Endothelial cell of umbilical vein (primary cell): ENCODE measurements around the gene MGAT5. TPM values are rescaled to one million over a fixed set of nuclear protein-coding genes. Genes with fewer than 3 reads are reported as not detected.

ENCODE experiments used
- BruUV-seq: library from RNA; stranded (reverse); fragments of 400-500 nt; replicated peaks from 2 replicates; lab custom pipeline; 2021; lab: Mats Ljungman, UMichigan
- CTCF ChIA-PET: fragments of 300-600, 350-600 bp; sonication (Branson Sonifier 250); formaldehyde crosslinking; loops from one replicate; lab custom pipeline; 2021; ENCODE audit warnings: antibody characterized with exemption, inconsistent platforms; lab: Charles Lee
- POLR2A ChIA-PET: fragments of 300-600, 350-600 bp; sonication (Branson Sonifier 250); formaldehyde crosslinking; loops from one replicate; lab custom pipeline; 2021; ENCODE audit warnings: antibody characterized with exemption, inconsistent platforms; lab: Charles Lee
- DNase-seq: peaks from one replicate; pipeline ENCODE4 v3.0.0-alpha.2; 2011; ENCODE audit warnings: low read depth, low spot score
- FAIRE-seq: peaks from 2 replicates; lab custom pipeline; 2011; peaks lifted over from hg19 to GRCh38; lab: Jason Lieb, UNC
- H2AFZ ChIP-seq: 2 replicates; pipeline ENCODE4 v1.6.0; 2012; ENCODE audit warnings: low read depth, low read length, control low read depth, inconsistent platforms
- H3K27ac ChIP-seq: 2 replicates; pipeline ENCODE4 v1.5.1; 2011; ENCODE audit warnings: low read depth, mild to moderate bottlenecking, control low read depth, low read length, moderate library complexity; ENCODE audit not compliant: insufficient read depth
- H3K27me3 ChIP-seq, 2 experiments: 2 replicates each; pipeline versions ENCODE4 v1.6.0 to v1.6.1; 2011; ENCODE audit warnings: low read length in 2 of 2, mixed read lengths in 1 of 2; ENCODE audit not compliant: control insufficient read depth in 2 of 2, insufficient read depth in 2 of 2
- H3K36me3 ChIP-seq, 2 experiments: 2 replicates in 1 of 2; 3 replicates in 1 of 2; pipeline ENCODE4 v1.5.1; 2011; ENCODE audit warnings: low read length in 2 of 2, mild to moderate bottlenecking in 1 of 2, moderate library complexity in 1 of 2; ENCODE audit not compliant: control insufficient read depth in 2 of 2, insufficient read depth in 2 of 2; ENCODE audit errors: extremely low read depth in 1 of 2
- H3K4me1 ChIP-seq: 3 replicates; pipeline ENCODE4 v1.5.1; 2011; ENCODE audit warnings: mild to moderate bottlenecking, low read length; ENCODE audit not compliant: control insufficient read depth, insufficient read depth; ENCODE audit errors: extremely low read depth
- H3K4me2 ChIP-seq: 2 replicates; pipeline ENCODE4 v1.6.1; 2011; ENCODE audit warnings: low read length, control low read depth, mixed read lengths; ENCODE audit not compliant: insufficient read depth
- H3K4me3 ChIP-seq, 3 experiments: fragments of 200-600 bp in 1 of 3; sonication (generic), shearing (Covaris generic) in 1 of 3; replicated peaks in 1 of 3; 2 replicates each; pipeline ENCODE4 v1.5.1; 2011 to 2016; ENCODE audit warnings: control low read depth in 3 of 3, low read length in 3 of 3, mild to moderate bottlenecking in 2 of 3, inconsistent platforms in 1 of 3, low read depth in 1 of 3, moderate library complexity in 1 of 3; ENCODE audit not compliant: insufficient read depth in 1 of 3
- H3K79me2 ChIP-seq: 2 replicates; pipeline ENCODE4 v1.6.0; 2012; ENCODE audit warnings: low read length, inconsistent platforms; ENCODE audit not compliant: control insufficient read depth, insufficient read depth
- H3K9ac ChIP-seq: replicated peaks from 2 replicates; pipeline ENCODE3; 2011; ENCODE audit warnings: low read length, control low read depth; ENCODE audit not compliant: insufficient read depth; ENCODE audit errors: extremely low read depth
- H3K9me1 ChIP-seq: replicated peaks from 3 replicates; pipeline ENCODE4 v1.6.0; 2011; ENCODE audit warnings: mild to moderate bottlenecking, low read length; ENCODE audit not compliant: control insufficient read depth, insufficient read depth; ENCODE audit errors: extremely low read depth
- H3K9me3 ChIP-seq: replicated peaks from 2 replicates; pipeline ENCODE4 v1.5.1; 2012; ENCODE audit warnings: low read length, inconsistent platforms; ENCODE audit not compliant: control insufficient read depth, insufficient read depth
- H4K20me1 ChIP-seq: replicated peaks from 2 replicates; pipeline ENCODE3; 2011; ENCODE audit warnings: mild to moderate bottlenecking, low read length; ENCODE audit not compliant: control insufficient read depth, insufficient read depth; ENCODE audit errors: extremely low read depth
- CTCF ChIP-seq, 2 donors: IDR thresholded peaks; 1 replicate in 1 of 2; 2 replicates in 1 of 2; pipeline ENCODE4 v1.5.1; 2011; ENCODE audit warnings: low read length in 2 of 2, mild to moderate bottlenecking in 2 of 2, moderate library complexity in 2 of 2, control low read depth in 1 of 2, inconsistent platforms in 1 of 2, low read depth in 1 of 2; ENCODE audit not compliant: insufficient read depth in 1 of 2; ENCODE audit errors: extremely low read depth in 1 of 2
- EZH2 ChIP-seq: IDR thresholded peaks from 2 replicates; pipeline ENCODE4 v1.6.1; 2012; ENCODE audit warnings: borderline replicate concordance, low read depth, mild to moderate bottlenecking, moderate library complexity, low read length, inconsistent platforms; ENCODE audit not compliant: severe bottlenecking
- FOS ChIP-seq: IDR thresholded peaks from 2 replicates; pipeline ENCODE4 v1.6.1; 2011; ENCODE audit warnings: mild to moderate bottlenecking, low read length, moderate library complexity, borderline replicate concordance; ENCODE audit not compliant: insufficient read depth
- GATA2 ChIP-seq: IDR thresholded peaks from 2 replicates; pipeline ENCODE4 v1.7.0; 2011; ENCODE audit warnings: low read depth, mild to moderate bottlenecking, moderate library complexity, mixed read lengths, low read length; ENCODE audit not compliant: insufficient read length, insufficient read depth
- JUN ChIP-seq: IDR thresholded peaks from 2 replicates; pipeline ENCODE4 v1.6.1; 2011; ENCODE audit warnings: borderline replicate concordance, low read depth; ENCODE audit not compliant: insufficient read length, insufficient read depth
- MAX ChIP-seq: IDR thresholded peaks from 2 replicates; pipeline ENCODE4 v1.6.1; 2011; ENCODE audit not compliant: insufficient read depth, insufficient read length
- MYC ChIP-seq: IDR thresholded peaks from one replicate; pipeline ENCODE4 v1.6.1; 2011; ENCODE audit warnings: mild to moderate bottlenecking, low read depth, low read length
- POLR2A ChIP-seq: IDR thresholded peaks from 2 replicates; pipeline ENCODE4 v1.6.1; 2012; ENCODE audit warnings: low read depth, mild to moderate bottlenecking, control low read depth, low read length
- POLR2AphosphoS5 ChIP-seq: IDR thresholded peaks from 2 replicates; pipeline ENCODE4 v1.6.1; 2012; ENCODE audit warnings: low read depth, mild to moderate bottlenecking, control low read depth, low read length, moderate library complexity; ENCODE audit not compliant: insufficient read depth
- dilution Hi-C: fragments of 300-500 bp; cut with MboI; formaldehyde crosslinking; loops from one replicate; pipeline ENCODE4 v1.15.0; 2019; ENCODE audit warnings: low sequenced_read_pairs; ENCODE audit not compliant: extremely low pct_ligation_motif_present
- intact Hi-C: fragments of 100-400 bp; cut with micrococcal nuclease; formaldehyde crosslinking; loops from one replicate; pipeline ENCODE4 v1.10.0; 2022
- polyA plus RNA-seq, 4 experiments: library from polyadenylated mRNA; depleted of rRNA in 3 of 4; stranded (reverse) in 3 of 4; unstranded in 1 of 4; fragments of >200 nt; gene quantifications; 2 replicates each; pipeline versions ENCODE4 v1.2.1 to v1.2.3, GENCODE V29; 2011 to 2012; ENCODE audit warnings: missing spikeins in 1 of 4
- total RNA-seq: library from RNA; stranded (reverse); gene quantifications from 2 replicates; pipeline ENCODE4 v1.2.3, GENCODE V29; 2021

Gene MGAT5
- total and polyA plus RNA-seq, 2 donors (not counting 3 experiments of a cell fraction or from before 2014, with no cell fraction given), result 17.7 to 84.1 TPM

- H3K79me2 ChIP-seq, result peaks cover 6% of the 10 kb centered on the region
- FAIRE-seq (no peak), DNase-seq (no peak)
- dilution Hi-C loops, result no loop called here
- no peak overlapping the region for H3K4me3 ChIP-seq
- H3K9me1 ChIP-seq, result no peaks in the 10 kb centered on the region
- ChIA-PET CTCF (interaction anchor here (1.7 kb wide), 1 partner anchor 10 kb away, joined by 10 read pairs; no protein-coding TSS in a partner anchor), POLR2A (no interaction called here)
- H3K4me1 ChIP-seq, result no peaks in the 10 kb centered on the region
- peaks cover 2% of the 10 kb centered on the region for H4K20me1 ChIP-seq
- no peaks in the 10 kb centered on the region for H3K36me3 ChIP-seq
- H3K9ac ChIP-seq, result no peak overlapping the region
- no TSS peak for BruUV-seq
- H3K9me3 ChIP-seq, result no peaks in the 10 kb centered on the region
- intact Hi-C loops, result no loop called here
- no peak overlapping the region for H3K4me2 ChIP-seq
- TF ChIP-seq GATA2 (no peak), MAX (no peak), POLR2AphosphoS5 (no peak), CTCF (IDR thresholded peaks at IDR 0.05; ENCODE audit: extremely low read depth in 1 of 2, insufficient read depth in 1 of 2, low read depth in 1 of 2, low read length in 2 of 2) (no peak), EZH2 (no peak), MYC (no peak), JUN (no peak), POLR2A (no peak), FOS (no peak)
- H2AFZ ChIP-seq, result no peak overlapping the region
- H3K27me3 ChIP-seq, result no peaks in the 10 kb centered on the region
- H3K27ac ChIP-seq, result no peak overlapping the region
Observed at GRCh38 chr2:134234535-134234934, 19.3 kb upstream of the MGAT5 start.
